Neural cell (in vitro differentiated cells): ENCODE measurements around the gene TBC1D8. TPM values are rescaled to one million over a fixed set of nuclear protein-coding genes. Genes with fewer than 3 reads are reported as not detected.

ENCODE experiments used
- H2AFZ ChIP-seq: fragments of 200-600, 300-800 bp; sonication (generic), shearing (Covaris generic); 2 replicates; pipeline ENCODE4 v1.6.0; 2014; ENCODE audit warnings: low read depth, mild to moderate bottlenecking, antibody characterized with exemption, low read length, moderate library complexity
- H3F3A ChIP-seq: fragments of 200-600 bp; shearing (Covaris generic); 2 replicates; pipeline ENCODE4 v1.6.1; 2016; ENCODE audit warnings: mild to moderate bottlenecking, moderate library complexity, mixed read lengths, antibody characterized with exemption, low read length; ENCODE audit not compliant: insufficient read depth, poor library complexity, severe bottlenecking
- H3K27ac ChIP-seq: fragments of 200-600, 300-800 bp; sonication (generic), shearing (Covaris generic); 2 replicates; pipeline ENCODE4 v1.5.1; 2014; ENCODE audit warnings: mild to moderate bottlenecking, low read length, moderate library complexity
- H3K27me3 ChIP-seq: fragments of 300-800, 200-600 bp; sonication (generic), shearing (Covaris generic); 2 replicates; pipeline ENCODE4 v1.6.0; 2014; ENCODE audit warnings: mild to moderate bottlenecking, low read depth, low read length, moderate library complexity; ENCODE audit not compliant: insufficient read depth
- H3K36me3 ChIP-seq: fragments of 300-800, 200-600 bp; sonication (generic), shearing (Covaris generic); 2 replicates; pipeline ENCODE4 v1.5.1; 2014; ENCODE audit warnings: mild to moderate bottlenecking, antibody characterized with exemption, low read length, moderate library complexity; ENCODE audit not compliant: insufficient read depth
- H3K4me2 ChIP-seq: fragments of 300-800, 200-600 bp; sonication (generic), shearing (Covaris generic); 2 replicates; pipeline ENCODE4 v1.6.0; 2014; ENCODE audit warnings: mild to moderate bottlenecking, low read length
- H3K4me3 ChIP-seq: fragments of 300-800, 200-600 bp; sonication (generic), shearing (Covaris generic); 2 replicates; pipeline ENCODE4 v1.5.1; 2014; ENCODE audit warnings: mild to moderate bottlenecking, low read length, moderate library complexity
- H3K79me2 ChIP-seq: fragments of 200-600 bp; shearing (Covaris generic); replicated peaks from 2 replicates; pipeline ENCODE4 v1.6.0; 2014; ENCODE audit warnings: mild to moderate bottlenecking, low read length, moderate library complexity; ENCODE audit not compliant: insufficient read depth
- H3K9ac ChIP-seq: fragments of 300-800, 200-600 bp; sonication (generic), shearing (Covaris generic); 2 replicates; pipeline ENCODE4 v1.6.1; 2016; ENCODE audit warnings: mild to moderate bottlenecking, low read length, mixed read lengths
- H3K9me2 ChIP-seq: fragments of 200-600 bp; shearing (Covaris generic); 2 replicates; pipeline ENCODE4 v1.6.1; 2016; ENCODE audit warnings: mild to moderate bottlenecking, low read length, mixed read lengths; ENCODE audit not compliant: insufficient read depth
- H3K9me3 ChIP-seq: fragments of 200-600, 300-800 bp; sonication (generic), shearing (Covaris generic); 2 replicates; pipeline ENCODE4 v1.6.1; 2016; ENCODE audit warnings: mild to moderate bottlenecking, mixed run types, low read length, moderate library complexity, mixed read lengths
- H4K20me1 ChIP-seq: fragments of 200-600 bp; shearing (Covaris generic); 2 replicates; pipeline ENCODE4 v1.6.1; 2016; ENCODE audit warnings: mild to moderate bottlenecking, mixed run types; ENCODE audit not compliant: insufficient read depth
- EP300 ChIP-seq: fragments of 450-650 bp; conservative IDR thresholded peaks from 2 replicates; pipeline ENCODE4 v1.6.1; 2014; ENCODE audit warnings: antibody characterized with exemption, mild to moderate bottlenecking, moderate library complexity; ENCODE audit not compliant: poor library complexity, severe bottlenecking
- EZH2 ChIP-seq: fragments of 200-600, 300-800 bp; shearing (Covaris generic), sonication (generic); IDR thresholded peaks from 2 replicates; pipeline ENCODE4 v1.6.1; 2014; ENCODE audit warnings: antibody characterized with exemption, low read length, borderline replicate concordance, mild to moderate bottlenecking; ENCODE audit not compliant: insufficient read depth, poor library complexity, severe bottlenecking
- MXI1 ChIP-seq: fragments of 450-650 bp; conservative IDR thresholded peaks from 2 replicates; pipeline ENCODE4 v1.6.1; 2014; ENCODE audit warnings: antibody characterized with exemption, mild to moderate bottlenecking; ENCODE audit not compliant: poor library complexity, severe bottlenecking
- POLR2AphosphoS5 ChIP-seq: IDR thresholded peaks from 2 replicates; pipeline ENCODE4 v1.6.1; 2012
- RAD21 ChIP-seq: fragments of 450-650 bp; conservative IDR thresholded peaks from 2 replicates; pipeline ENCODE4 v1.6.1; 2014; ENCODE audit warnings: antibody characterized with exemption, mild to moderate bottlenecking, moderate library complexity
- SMC3 ChIP-seq: fragments of 450-650 bp; conservative IDR thresholded peaks from 2 replicates; pipeline ENCODE4 v1.6.1; 2014; ENCODE audit warnings: antibody characterized with exemption, mild to moderate bottlenecking, moderate library complexity; ENCODE audit not compliant: poor library complexity
- TAF1 ChIP-seq: IDR thresholded peaks from 2 replicates; pipeline ENCODE4 v1.6.1; 2012; ENCODE audit warnings: low read depth
- polyA plus RNA-seq: library from polyadenylated mRNA; depleted of rRNA; stranded (reverse); fragments of >200 nt; gene quantifications from 2 replicates; pipeline ENCODE4 v1.2.3, GENCODE V29; 2014
- TF ChIP-seq, protein P1 (sequence below): IDR thresholded peaks from 2 replicates; pipeline ENCODE4 v1.6.1; 2012; ENCODE audit warnings: borderline replicate concordance
- TF ChIP-seq, protein P2 (sequence below): fragments of 450-650 bp; IDR thresholded peaks from 2 replicates; pipeline ENCODE4 v1.5.1; 2014; ENCODE audit warnings: antibody characterized with exemption, mild to moderate bottlenecking, moderate library complexity; ENCODE audit not compliant: poor library complexity, severe bottlenecking

Gene TBC1D8
- polyA plus RNA-seq, 1 donor from 2014 or later, result 5.3 TPM

DNA sequence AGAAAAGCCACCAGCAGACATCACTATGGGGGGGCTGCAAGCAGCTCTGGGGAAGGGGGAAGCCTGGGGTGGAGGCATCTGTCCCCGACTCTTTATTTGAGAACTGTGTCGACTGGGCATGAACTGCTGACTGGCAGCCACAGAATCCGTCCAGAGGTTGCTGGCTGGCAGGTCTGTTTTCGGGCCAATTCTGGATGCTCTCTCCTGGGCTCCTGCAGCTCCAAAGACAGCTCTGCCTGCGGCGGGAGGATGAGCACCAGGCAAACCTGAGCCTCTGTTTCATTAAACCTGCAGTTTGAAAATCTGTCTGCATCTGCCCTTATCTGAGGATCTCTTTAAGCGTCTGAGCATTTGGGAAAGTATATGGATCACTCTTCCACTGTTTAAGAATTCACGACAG is 183.5 kb downstream of the TBC1D8 start:
- Histone ChIP-seq H3K79me2 (no peaks in the 10 kb centered on the region), H3F3A (no peaks in the 10 kb centered on the region), H3K9me2 (no peaks in the 10 kb centered on the region), H2AFZ (no peak overlapping the region), H3K4me3 (no peak overlapping the region), H3K36me3 (no peaks in the 10 kb centered on the region), H3K9me3 (no peaks in the 10 kb centered on the region), H3K27me3 (no peaks in the 10 kb centered on the region), H3K4me2 (no peak overlapping the region), H3K27ac (no peak overlapping the region), H4K20me1 (no peaks in the 10 kb centered on the region), H3K9ac (no peak overlapping the region)
- no peak for TF ChIP-seq SMC3

DNA sequence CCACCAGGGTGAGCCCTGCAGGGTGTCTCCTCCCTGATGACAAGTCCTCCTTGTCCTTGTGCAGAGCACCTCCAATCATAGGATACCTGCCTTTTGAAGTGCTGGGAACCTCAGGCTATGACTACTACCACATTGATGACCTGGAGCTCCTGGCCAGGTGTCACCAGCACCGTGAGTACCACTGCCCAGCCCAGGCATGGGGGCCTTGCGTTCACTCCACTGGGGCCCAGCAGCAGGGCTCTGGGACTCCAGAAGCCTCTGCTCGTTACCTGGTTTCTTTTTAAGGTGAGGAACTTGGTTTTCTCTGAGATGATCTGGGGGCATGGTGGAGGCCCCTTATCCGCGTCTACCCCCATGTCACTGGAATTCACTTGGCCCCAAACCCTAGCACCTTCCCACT is 185.6 kb downstream of the TBC1D8 start:
- TF ChIP-seq RAD21 (no peak), EP300 (no peak), POLR2AphosphoS5 (no peak), TAF1 (no peak), MXI1 (no peak), EZH2 (no peak), SMC3 (no peak)
- TF ChIP-seq, protein P1, sequence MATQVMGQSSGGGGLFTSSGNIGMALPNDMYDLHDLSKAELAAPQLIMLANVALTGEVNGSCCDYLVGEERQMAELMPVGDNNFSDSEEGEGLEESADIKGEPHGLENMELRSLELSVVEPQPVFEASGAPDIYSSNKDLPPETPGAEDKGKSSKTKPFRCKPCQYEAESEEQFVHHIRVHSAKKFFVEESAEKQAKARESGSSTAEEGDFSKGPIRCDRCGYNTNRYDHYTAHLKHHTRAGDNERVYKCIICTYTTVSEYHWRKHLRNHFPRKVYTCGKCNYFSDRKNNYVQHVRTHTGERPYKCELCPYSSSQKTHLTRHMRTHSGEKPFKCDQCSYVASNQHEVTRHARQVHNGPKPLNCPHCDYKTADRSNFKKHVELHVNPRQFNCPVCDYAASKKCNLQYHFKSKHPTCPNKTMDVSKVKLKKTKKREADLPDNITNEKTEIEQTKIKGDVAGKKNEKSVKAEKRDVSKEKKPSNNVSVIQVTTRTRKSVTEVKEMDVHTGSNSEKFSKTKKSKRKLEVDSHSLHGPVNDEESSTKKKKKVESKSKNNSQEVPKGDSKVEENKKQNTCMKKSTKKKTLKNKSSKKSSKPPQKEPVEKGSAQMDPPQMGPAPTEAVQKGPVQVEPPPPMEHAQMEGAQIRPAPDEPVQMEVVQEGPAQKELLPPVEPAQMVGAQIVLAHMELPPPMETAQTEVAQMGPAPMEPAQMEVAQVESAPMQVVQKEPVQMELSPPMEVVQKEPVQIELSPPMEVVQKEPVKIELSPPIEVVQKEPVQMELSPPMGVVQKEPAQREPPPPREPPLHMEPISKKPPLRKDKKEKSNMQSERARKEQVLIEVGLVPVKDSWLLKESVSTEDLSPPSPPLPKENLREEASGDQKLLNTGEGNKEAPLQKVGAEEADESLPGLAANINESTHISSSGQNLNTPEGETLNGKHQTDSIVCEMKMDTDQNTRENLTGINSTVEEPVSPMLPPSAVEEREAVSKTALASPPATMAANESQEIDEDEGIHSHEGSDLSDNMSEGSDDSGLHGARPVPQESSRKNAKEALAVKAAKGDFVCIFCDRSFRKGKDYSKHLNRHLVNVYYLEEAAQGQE, result no peak
- TF ChIP-seq, protein P2, sequence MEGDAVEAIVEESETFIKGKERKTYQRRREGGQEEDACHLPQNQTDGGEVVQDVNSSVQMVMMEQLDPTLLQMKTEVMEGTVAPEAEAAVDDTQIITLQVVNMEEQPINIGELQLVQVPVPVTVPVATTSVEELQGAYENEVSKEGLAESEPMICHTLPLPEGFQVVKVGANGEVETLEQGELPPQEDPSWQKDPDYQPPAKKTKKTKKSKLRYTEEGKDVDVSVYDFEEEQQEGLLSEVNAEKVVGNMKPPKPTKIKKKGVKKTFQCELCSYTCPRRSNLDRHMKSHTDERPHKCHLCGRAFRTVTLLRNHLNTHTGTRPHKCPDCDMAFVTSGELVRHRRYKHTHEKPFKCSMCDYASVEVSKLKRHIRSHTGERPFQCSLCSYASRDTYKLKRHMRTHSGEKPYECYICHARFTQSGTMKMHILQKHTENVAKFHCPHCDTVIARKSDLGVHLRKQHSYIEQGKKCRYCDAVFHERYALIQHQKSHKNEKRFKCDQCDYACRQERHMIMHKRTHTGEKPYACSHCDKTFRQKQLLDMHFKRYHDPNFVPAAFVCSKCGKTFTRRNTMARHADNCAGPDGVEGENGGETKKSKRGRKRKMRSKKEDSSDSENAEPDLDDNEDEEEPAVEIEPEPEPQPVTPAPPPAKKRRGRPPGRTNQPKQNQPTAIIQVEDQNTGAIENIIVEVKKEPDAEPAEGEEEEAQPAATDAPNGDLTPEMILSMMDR, result no peak
- Histone ChIP-seq H3K9me3 (no peaks in the 10 kb centered on the region), H3F3A (no peaks in the 10 kb centered on the region), H2AFZ (no peak overlapping the region), H4K20me1 (no peaks in the 10 kb centered on the region), H3K36me3 (no peaks in the 10 kb centered on the region), H3K9me2 (no peaks in the 10 kb centered on the region), H3K4me2 (no peak overlapping the region), H3K4me3 (no peak overlapping the region), H3K27ac (no peak overlapping the region), H3K9ac (no peak overlapping the region), H3K79me2 (no peaks in the 10 kb centered on the region), H3K27me3 (no peaks in the 10 kb centered on the region)

DNA sequence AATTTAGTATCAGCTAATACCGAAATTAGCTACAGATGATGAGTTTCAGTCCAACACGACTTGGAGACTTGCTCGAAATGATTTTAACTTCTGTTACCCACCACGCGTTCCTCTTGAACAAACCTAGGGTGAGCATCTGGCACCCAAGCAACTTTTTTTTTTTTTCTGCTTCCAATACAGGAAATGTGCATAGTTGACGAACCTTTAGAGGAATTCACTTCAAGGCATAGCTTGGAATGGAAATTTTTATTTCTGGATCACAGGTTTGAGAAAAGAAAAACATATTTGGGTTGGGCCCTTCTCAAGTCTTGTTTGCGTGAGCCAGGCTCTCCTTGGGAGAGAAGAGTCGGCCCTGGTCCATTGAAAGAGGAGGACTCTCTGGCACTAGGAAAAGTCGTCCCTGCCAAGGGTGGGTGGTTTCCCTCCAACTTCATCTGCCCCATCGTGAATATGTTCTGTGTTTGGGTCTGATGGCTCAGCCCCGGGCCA is 186.5 kb downstream of the TBC1D8 start:
- TF ChIP-seq TAF1 (no peak), RAD21 (no peak), EP300 (no peak), SMC3 (no peak), MXI1 (no peak), POLR2AphosphoS5 (no peak), EZH2 (no peak)
- TF ChIP-seq, protein P2, result no peak
- TF ChIP-seq, protein P1, result no peak
- Histone ChIP-seq H3K9ac (no peak overlapping the region), H3K4me3 (no peak overlapping the region), H4K20me1 (no peaks in the 10 kb centered on the region), H3K9me3 (no peaks in the 10 kb centered on the region), H3K4me2 (no peak overlapping the region), H3F3A (no peaks in the 10 kb centered on the region), H3K9me2 (no peaks in the 10 kb centered on the region), H3K27me3 (no peaks in the 10 kb centered on the region), H3K36me3 (no peaks in the 10 kb centered on the region), H2AFZ (no peak overlapping the region), H3K79me2 (no peaks in the 10 kb centered on the region), H3K27ac (no peak overlapping the region)
